Measurements from ENCODE around the gene ATF7.

DNA sequence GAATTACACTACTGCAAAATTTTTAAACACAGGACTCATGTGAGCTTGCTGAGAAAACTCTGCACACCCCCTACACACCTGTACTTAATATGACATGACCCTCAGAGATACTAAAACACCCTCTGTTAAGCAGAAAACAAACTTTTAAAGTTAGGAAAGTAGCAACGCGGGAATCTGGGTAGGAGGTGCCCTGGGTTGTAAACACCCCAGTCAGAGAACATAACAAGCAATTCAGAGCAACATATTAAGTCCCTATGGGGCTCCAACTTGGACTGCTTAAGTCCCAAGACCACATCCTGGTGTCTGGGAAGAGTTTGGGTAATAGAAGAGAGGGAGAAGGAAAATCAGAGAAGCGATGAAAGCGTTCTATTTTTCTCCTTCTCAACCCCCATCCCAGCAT lies 1.2 kb downstream of the ATF7 start:
- TF ChIP-seq, protein P1, sequence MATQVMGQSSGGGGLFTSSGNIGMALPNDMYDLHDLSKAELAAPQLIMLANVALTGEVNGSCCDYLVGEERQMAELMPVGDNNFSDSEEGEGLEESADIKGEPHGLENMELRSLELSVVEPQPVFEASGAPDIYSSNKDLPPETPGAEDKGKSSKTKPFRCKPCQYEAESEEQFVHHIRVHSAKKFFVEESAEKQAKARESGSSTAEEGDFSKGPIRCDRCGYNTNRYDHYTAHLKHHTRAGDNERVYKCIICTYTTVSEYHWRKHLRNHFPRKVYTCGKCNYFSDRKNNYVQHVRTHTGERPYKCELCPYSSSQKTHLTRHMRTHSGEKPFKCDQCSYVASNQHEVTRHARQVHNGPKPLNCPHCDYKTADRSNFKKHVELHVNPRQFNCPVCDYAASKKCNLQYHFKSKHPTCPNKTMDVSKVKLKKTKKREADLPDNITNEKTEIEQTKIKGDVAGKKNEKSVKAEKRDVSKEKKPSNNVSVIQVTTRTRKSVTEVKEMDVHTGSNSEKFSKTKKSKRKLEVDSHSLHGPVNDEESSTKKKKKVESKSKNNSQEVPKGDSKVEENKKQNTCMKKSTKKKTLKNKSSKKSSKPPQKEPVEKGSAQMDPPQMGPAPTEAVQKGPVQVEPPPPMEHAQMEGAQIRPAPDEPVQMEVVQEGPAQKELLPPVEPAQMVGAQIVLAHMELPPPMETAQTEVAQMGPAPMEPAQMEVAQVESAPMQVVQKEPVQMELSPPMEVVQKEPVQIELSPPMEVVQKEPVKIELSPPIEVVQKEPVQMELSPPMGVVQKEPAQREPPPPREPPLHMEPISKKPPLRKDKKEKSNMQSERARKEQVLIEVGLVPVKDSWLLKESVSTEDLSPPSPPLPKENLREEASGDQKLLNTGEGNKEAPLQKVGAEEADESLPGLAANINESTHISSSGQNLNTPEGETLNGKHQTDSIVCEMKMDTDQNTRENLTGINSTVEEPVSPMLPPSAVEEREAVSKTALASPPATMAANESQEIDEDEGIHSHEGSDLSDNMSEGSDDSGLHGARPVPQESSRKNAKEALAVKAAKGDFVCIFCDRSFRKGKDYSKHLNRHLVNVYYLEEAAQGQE (IDR thresholded peaks at IDR 0.05; ENCODE audit: low read depth, low read length) = no peak
- no peak for TF ChIP-seq EZH2phosphoT487 (IDR thresholded peaks at IDR 0.05; ENCODE audit: borderline replicate concordance, low read depth)
- TF ChIP-seq GATA2 (CRISPR knock-in tag; IDR thresholded peaks at IDR 0.05) = no peak
- TF ChIP-seq SIN3A (IDR thresholded peaks at IDR 0.05; ENCODE audit: borderline replicate concordance, low read depth, low read length) = no peak
- TF ChIP-seq, protein P2, sequence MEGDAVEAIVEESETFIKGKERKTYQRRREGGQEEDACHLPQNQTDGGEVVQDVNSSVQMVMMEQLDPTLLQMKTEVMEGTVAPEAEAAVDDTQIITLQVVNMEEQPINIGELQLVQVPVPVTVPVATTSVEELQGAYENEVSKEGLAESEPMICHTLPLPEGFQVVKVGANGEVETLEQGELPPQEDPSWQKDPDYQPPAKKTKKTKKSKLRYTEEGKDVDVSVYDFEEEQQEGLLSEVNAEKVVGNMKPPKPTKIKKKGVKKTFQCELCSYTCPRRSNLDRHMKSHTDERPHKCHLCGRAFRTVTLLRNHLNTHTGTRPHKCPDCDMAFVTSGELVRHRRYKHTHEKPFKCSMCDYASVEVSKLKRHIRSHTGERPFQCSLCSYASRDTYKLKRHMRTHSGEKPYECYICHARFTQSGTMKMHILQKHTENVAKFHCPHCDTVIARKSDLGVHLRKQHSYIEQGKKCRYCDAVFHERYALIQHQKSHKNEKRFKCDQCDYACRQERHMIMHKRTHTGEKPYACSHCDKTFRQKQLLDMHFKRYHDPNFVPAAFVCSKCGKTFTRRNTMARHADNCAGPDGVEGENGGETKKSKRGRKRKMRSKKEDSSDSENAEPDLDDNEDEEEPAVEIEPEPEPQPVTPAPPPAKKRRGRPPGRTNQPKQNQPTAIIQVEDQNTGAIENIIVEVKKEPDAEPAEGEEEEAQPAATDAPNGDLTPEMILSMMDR (IDR thresholded peaks at IDR 0.05) = no peak
- TF ChIP-seq TEAD4 (IDR thresholded peaks at IDR 0.05; ENCODE audit: borderline replicate concordance, insufficient read depth) = no peak
- no peak for TF ChIP-seq TAF1 (IDR thresholded peaks at IDR 0.05; ENCODE audit: borderline replicate concordance, low read depth, low read length)
- no peak for TF ChIP-seq NFIC (IDR thresholded peaks at IDR 0.05; ENCODE audit: borderline replicate concordance)
- TF ChIP-seq POLR2AphosphoS5 (IDR thresholded peaks at IDR 0.05; ENCODE audit: low read depth, low read length) = no peak
- no peak for TF ChIP-seq EP300 (IDR thresholded peaks at IDR 0.05; ENCODE audit: borderline replicate concordance in 1 of 2, low read depth in 1 of 2, low read length in 1 of 2)
- no peak for TF ChIP-seq NRF1 (IDR thresholded peaks at IDR 0.05; ENCODE audit: low read depth, low read length)
- TF ChIP-seq ELF1 (IDR thresholded peaks at IDR 0.05) = no peak

All from SK-N-SH (cell line).